ENCODE results near the gene GFY.

DNA sequence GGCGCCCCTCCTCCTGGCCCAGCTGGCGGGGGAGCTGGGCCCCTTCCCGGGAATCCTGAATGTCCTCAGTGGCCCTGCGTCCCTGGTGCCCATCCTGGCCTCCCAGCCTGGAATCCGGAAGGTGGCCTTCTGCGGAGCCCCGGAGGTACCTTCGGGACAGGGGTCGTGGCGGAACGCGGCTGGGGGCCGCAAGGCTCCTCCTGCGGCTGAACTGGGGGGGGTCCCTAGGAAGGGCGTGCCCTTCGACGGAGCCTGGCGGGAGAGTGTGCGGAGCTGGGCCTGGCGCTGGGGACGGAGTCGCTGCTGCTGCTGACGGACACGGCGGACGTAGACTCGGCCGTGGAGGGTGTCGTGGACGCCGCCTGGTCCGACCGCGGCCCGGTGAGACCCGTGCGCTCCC, 36.5 kb downstream of the GFY start:
- TF ChIP-seq, protein P1, sequence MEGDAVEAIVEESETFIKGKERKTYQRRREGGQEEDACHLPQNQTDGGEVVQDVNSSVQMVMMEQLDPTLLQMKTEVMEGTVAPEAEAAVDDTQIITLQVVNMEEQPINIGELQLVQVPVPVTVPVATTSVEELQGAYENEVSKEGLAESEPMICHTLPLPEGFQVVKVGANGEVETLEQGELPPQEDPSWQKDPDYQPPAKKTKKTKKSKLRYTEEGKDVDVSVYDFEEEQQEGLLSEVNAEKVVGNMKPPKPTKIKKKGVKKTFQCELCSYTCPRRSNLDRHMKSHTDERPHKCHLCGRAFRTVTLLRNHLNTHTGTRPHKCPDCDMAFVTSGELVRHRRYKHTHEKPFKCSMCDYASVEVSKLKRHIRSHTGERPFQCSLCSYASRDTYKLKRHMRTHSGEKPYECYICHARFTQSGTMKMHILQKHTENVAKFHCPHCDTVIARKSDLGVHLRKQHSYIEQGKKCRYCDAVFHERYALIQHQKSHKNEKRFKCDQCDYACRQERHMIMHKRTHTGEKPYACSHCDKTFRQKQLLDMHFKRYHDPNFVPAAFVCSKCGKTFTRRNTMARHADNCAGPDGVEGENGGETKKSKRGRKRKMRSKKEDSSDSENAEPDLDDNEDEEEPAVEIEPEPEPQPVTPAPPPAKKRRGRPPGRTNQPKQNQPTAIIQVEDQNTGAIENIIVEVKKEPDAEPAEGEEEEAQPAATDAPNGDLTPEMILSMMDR (IDR thresholded peaks at IDR 0.05; ENCODE audit: insufficient read depth, low read length, poor library complexity, severe bottlenecking) = no peak
- TF ChIP-seq EZH2phosphoT487 (conservative IDR thresholded peaks at IDR 0.05; ENCODE audit: low read length) = no peak

All from SU-DHL-6 (cell line).